CD4-positive, alpha-beta T cell treated with Interleukin-4 for 4 hours (primary cell): ENCODE data around the gene CFAP77.
A peak's percentile ranks its signal among the peaks of the same experiment; 100 is the strongest.
"Not testable (repeated sequence)": the region's sequence is repeated elsewhere in the genome, so short reads cannot be mapped to it uniquely, and the experiment has no call there.

ENCODE experiments used
- DNase-seq: peaks from one replicate; pipeline ENCODE4 v3.0.0-alpha.2; 2020

CFAP77 gene

DNA sequence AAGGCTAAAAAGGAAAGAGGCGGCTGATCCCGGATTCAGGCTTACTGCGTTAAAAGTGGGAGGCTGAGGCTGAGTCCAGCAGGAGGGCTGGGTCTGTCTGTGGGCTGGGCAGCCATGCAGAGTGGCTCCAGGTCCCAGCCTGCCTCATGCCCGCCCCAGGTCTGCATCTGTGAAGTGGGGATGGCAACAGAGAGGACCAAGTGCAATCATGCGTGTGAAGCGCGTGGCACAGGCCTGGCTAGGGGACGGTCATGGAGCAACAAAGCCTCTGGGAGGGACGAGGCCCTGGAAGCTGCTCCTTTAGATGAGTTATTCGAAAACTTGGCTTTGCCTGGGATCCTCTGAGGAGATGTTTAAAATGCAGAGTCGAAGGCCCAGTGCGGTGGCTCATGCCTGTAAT lies 142.0 kb downstream of the CFAP77 start:
- no peak for DNase-seq

DNA sequence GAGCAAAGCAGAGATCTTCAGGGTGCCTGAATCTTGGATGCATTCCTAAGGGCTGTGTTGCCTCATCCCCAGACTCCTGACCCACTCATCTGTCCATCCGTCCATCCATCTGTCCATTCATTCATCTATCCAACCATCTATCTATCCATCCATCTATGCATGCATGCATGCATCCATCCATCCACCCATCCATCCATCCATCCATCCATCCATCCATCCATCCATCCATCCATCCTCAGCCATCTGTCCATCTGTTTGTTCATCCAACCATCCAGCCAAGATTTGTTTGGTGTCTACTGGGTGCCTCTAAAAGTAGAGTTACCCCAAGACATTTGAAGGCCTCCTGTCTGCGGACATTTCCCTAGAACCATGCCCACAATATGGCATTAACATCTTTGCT lies 144.7 kb downstream of the CFAP77 start:
- no peak for DNase-seq

DNA sequence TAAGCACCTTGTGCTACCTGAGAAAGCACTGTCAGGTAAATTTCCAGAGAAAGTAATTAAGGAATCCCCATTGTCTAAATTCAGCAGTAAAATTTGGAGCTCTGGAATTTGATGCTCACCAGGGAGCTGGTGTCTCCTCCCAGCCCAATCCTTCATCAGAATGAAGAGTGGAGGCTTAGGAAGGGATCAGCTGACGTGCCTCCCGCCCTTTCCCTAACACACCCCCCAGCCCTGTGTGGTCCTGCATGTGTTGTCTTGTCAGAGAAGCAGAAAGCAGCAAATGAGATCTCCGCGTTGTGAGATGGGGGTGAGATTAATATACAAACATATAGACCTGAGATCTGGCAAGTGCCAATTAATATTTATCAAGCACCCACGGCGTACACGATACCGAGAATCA lies 145.5 kb downstream of the CFAP77 start:
- DNase-seq = no peak

DNA sequence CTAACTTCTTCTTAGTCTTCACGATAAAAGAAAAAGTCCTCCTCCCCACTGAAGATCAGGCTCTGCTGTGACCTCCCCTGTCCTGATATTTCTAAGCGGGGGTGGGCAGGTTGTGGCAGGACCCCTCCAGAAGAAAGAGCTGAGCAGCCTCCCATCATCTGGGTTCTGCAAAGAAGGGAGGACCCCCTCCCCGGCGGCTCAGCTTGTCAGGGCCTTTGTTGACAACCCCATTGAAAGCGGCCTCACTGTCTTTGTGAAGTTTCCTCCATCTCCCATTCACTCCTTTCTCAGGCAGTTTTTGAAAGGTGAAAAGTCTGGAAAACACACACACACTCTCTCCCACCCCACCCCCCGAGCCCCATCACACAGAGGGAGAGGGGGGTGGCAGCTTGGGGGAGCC lies 146.2 kb downstream of the CFAP77 start:
- no peak for DNase-seq

DNA sequence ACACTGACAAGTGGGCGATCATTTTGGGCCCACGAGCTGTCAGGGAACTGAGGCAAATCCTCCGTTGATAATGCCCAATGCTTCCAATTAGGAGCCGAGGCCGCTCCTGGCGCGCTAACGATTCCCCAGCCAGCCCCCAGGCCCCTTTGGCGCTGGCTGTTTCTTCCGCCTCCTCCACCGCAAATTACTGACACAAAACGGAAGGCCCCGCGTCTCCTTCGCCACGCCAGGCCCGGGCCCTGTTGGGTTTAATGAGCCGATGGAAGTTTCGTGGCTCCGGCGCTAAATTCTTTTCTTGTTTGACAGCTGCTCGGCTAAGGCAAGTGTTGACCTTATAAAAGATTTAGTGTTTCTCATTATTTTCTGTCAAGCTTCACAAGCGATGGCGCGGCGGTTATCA lies 146.7 kb downstream of the CFAP77 start:
- DNase-seq = no peak

DNA sequence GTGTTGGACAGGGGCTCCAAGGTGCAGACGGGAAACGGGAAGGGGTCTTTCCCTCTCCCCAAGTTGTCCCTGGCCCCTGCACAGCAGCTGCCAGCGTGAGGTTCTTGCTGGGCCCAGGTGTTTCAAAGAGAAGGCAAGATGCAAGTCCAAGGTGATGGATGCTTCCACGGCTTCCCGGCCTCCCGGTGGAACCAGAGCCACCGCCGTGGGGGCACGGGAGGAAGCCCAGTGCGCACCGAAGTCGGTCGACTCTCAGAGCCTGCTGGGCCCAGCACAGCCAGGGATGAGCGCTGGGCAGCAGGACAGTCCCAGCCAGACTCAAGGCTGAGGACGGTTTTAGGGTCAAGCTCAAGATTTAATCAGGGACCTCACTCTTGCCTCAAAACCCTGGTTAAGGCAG lies 147.1 kb downstream of the CFAP77 start:
- DNase-seq = no peak

DNA sequence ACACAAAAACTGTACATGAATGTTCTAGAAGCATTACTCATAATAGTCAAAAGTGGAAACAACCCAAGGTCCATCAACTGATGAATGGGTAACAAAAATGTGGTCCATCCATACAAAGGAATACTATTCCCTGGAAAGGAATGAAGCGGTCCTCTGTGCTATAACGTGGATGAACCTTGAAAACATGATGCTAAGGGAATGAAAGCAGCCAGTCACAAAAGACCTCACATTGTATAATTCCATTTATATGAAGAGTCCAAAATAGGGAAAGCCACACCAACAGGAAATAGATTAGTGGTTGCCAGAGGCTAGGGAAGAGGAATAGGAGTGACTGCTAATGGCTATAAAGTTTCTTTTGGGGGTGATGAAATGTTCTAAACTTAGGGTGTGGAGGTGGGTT lies 149.7 kb downstream of the CFAP77 start:
- no peak for DNase-seq

DNA sequence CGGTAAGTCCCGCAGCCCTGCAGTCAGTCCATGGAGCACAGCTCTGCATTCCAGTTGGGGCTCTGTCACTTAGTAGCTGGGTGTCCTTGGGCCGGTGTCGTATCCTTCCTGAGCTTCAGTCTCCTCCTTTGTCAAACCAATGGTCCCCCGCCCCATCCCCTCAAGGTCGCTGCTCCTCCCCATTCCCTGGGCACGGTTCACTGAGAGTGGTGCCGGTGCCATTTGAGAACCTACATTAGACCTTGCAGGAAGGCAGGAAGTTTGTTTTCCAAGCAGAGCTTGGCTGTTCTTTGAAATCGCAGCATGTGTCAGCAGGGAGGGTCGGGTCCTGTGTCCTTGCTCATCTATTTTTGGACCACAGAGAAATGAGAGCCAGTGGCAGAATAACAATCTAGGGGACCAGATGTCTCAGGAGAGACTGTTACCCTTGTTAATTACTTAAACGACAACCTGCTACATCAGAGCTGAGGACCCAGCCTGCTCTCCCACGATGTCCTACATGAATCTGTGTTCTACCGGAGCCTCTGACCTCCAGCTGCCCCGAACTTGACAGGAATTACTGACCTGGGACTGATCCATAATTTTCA lies 150.7 kb downstream of the CFAP77 start:
- DNase-seq = no peak

DNA sequence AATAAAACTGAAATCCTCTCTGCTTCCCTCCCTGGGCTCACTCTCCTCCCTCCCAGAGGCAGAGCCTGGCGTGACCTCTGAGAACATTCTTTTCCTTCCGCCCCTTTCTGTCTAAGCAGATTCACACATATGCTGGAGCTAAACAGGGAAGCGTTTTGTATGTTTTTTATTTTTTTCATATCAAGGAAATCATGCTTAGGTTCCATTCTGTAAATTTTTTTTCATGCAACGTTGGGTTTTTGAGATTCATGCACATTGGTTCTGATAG lies 152.2 kb downstream of the CFAP77 start:
- DNase-seq = no peak

DNA sequence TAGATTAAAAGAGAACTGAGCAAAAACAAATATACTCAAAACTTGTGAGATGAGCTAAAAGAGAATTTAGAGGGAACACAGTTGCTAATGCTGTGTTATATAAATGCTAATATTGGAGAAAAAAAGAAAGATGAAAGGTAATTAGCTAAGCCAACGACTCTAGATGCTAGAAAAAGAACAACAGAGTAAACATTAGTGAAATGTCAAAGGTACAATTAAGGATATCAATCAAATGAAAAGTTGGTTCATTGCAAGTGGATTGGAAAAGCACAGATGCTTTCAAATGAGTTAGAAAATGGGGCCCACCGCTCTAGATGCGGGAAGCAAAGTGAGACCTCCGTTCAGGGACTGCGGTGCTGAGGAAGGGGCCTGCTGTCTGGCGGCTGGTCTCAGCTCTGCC lies 154.5 kb downstream of the CFAP77 start:
- no peak for DNase-seq

DNA sequence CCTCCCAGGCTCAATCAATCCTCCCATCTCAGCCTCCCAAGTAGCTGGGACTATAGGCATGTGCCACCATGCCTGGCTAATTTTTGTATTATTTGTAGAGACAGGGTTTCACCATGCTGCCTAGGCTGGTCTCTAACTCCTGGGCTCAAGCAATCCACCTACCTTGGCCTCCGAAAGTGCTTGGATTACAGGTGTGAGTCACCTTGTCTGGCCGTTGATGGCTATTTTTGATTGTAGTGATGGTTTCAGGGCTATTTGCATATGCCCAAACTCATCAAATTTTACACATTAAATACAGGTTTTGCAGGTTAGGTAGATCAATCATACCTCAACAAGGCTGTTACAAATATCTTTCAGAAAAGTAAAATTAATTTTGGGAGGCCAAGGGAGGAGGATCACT lies 158.8 kb downstream of the CFAP77 start:
- not testable (repeated sequence) for DNase-seq

DNA sequence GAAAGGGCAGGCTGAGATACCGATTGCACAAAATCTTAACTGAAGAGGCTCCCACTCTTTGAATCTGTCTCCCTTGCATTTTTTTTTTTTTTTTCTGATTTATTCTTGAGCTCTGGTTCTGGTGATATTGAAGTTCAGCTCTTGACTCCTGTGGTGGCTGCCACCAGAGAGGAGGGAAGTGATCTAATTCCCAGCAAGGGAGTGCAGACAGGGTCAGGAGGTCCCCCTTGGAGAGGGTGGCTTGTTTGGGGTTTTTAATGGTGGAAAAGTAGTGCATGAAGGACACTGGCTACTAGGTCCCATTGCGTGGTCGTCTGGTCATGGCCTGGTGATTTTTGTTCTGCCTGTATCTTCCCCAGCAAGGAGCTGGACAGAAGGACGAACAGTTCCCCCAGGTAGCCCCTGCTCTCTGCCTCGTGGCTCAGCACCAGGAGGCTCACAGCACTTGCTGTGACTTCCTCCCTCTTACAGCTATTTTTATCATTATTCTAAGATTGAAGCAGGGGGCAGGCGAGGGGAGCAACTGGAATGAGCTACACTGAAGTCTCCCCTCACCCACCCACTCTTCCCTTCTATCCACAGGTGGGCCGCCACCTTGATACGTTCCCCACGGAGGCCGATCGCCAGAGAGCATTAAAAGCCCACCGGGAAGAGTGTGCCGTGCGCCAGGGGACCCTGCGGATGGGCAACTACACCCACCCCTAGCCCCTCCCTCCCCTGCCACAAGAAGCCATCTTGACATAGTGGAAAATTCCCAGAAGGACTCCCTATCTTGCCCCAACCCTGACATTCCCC lies 162.0 kb downstream of the CFAP77 start:
- no peak for DNase-seq

DNA sequence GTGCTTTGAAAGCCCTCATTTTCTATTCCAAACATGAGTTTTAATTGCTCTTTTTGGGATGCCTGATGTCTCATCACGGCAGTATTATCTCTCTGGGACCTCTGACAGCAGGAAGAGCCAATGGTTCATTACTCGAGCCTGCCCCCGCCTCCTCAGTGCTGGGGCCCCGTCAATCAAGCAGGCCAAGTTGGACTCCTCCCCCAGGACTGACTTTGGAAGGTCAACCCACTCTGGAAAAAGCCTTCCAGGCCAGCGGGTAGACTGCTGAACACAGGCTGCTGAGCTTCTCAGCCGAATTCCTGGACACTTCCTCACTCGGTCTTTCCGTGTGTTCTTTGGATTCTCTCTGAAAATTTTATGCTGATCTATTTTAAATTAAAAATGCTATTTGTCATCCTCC lies 162.9 kb downstream of the CFAP77 start:
- DNase-seq = no peak

DNA sequence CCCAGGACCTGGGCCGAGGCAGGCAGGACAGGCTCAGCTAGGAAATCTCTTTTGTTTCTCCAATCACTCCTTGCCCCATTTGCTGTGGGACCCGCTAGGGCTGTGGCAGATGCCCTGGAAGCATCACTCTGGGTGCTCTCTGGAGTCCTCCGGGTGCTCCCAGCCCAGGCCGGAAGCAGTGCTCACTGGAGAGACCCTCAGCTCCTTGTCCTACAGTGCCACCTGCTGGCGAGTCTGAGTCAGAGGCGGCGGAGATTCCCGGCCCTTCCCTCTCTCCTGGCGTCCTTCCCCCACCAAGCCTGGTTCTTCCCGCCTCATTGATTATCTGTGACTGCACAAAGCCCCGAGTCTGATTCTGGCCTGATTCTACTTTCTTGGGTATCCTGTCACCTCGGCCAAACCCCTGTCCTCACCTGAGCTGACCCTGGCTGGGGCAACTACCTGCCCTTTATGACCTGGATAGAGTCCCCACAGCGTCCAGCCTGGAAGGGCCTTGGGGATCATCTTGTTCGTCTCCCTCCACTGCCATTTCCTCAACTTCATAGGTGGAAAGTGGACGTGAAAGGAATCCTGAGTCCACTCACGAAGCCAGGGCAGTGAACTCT lies 165.1 kb downstream of the CFAP77 start:
- DNase-seq = peak; percentile 26

DNA sequence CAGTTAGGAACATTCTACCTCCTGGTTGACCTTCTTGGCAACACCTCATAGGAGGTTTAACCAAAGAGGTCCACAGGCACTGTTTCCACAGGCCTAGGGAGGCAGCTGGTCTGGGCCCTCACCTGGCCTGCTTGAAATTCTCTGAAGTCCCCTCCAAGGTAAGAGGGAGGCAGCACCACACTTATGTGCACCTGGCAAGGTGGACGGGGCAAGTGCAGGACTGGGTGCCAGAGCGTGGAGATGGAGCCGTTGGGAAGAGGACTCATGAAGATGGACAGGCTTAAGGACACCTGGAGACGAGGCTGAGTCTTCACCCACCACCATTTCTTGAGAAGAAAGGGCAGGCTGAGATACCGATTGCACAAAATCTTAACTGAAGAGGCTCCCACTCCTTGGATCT lies 165.8 kb downstream of the CFAP77 start:
- DNase-seq = no peak

DNA sequence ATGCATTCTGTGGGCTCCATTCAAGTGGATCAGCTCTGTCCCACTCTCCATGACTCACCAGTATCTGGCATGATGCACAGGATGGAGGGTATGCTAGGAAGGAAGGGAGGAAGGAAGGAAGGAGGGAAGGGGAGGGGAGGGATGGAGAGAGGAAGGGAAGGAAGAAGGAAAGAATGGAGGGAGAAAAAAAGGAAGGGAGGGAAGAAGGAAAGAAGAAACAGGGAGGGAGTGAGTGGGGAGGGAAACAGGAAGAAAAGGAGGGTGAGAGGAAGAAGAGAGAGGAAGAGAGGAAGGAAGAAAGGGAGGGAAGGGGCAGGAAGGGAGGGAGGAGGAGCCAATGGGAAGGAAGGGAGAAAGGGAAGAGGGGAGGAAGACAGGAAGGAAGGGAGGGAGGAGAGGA lies 167.1 kb downstream of the CFAP77 start:
- DNase-seq = no peak

DNA sequence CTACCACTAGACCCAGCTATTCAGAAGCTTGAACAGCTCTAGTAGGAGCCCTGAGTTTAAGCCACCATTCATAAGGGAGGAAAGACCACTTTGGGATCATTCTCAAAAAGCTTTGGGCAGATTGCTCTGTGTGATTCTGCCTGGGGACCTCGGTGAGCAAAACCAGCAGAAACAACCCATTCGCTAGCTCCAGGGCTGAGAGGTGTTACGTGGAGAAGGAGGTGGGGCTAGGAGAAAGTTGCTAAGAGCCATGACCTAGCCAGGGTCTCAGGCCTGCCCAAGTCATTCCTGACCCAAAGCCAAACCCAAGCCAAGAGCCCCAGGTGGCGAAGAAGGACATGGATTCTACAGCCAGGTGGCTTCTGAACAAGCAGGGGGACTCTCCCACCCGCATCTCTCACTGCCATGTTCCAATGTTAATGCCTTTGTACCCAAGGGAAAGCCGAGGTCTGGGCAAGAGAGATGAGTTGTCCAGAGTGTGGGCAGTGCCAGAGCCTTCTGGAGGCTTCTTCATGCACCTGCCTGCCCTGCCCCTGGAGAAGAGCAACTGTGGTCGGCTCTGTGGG lies 168.4 kb downstream of the CFAP77 start:
- no peak for DNase-seq

DNA sequence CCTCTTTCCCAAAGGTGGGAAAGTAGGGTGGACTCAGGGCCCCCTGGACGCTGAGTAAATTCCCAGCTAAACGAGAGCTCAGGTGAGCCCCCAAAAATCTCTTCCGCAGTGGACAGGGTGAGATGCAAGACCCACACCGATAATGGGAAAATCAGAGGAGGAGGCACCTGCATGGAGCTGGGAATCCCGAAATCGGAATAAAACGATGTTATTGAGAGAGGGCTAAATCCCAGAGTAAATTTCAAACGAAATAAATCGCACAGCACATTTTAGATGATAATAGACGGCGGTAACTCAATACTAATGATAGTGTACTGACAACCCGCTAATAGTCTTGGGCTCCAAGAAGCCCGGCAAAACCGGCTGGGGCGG lies 169.4 kb downstream of the CFAP77 start:
- DNase-seq = no peak

DNA sequence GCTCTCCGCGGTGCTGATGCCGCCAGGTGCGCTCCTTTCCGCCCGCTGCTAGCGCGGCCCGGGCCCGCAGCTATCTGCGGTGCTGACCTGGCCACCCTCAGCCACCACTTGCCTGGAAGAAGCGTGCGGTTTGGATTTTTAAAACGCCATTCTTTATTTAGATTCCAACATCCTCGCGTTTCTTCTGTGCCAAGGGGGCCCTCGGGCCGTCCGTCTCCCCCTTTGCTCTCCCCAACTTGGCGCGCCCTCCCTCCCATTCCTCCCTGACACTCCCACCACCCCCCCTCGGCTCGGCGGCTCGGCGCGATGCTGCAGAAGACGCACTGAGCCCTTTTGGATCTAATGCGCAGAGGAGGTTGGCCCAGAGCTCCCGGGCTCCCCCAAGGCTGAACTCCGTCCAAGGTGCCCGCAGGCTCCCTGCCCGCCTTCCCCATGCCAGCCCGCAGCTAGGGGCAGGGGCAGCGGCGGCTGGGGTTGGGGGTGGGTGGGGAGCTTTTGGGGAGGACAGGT lies 172.3 kb downstream of the CFAP77 start, which contains the start of gene BARHL1:
BARHL1 (plus strand) TSS at position 331 of the 510 bp plus-strand sequence. CDS start 192 bp downstream, outside the sequence.
- no peak for DNase-seq

DNA sequence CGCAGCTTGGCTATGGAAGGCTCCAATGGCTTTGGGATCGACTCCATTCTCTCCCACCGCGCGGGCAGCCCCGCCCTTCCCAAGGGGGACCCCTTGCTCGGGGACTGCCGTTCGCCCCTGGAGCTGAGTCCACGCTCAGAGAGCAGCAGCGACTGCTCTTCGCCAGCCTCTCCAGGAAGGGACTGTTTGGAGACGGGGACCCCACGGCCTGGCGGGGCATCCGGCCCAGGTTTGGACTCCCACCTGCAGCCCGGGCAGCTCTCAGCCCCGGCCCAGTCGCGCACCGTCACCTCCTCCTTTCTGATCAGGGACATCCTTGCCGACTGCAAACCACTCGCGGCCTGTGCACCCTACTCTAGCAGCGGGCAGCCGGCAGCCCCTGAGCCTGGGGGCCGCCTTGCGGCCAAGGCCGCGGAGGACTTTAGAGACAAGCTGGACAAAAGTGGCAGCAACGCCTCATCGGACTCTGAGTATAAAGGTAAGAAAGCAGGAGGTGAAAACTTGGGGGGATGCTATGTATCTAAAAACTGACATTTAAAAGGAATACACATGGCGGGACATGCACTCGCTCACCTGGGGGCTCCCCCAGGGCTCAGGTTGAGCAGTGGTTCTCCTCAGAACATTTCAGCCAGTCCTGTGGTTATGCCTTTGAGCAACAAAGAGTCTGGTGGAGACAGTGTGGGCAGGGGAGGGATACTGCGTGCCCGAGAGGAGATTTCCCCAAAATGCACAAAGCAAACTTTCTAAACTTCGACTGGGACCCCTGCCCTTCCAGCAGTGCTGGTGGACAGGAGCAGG lies 173.0 kb downstream of the CFAP77 start:
- DNase-seq = no peak

DNA sequence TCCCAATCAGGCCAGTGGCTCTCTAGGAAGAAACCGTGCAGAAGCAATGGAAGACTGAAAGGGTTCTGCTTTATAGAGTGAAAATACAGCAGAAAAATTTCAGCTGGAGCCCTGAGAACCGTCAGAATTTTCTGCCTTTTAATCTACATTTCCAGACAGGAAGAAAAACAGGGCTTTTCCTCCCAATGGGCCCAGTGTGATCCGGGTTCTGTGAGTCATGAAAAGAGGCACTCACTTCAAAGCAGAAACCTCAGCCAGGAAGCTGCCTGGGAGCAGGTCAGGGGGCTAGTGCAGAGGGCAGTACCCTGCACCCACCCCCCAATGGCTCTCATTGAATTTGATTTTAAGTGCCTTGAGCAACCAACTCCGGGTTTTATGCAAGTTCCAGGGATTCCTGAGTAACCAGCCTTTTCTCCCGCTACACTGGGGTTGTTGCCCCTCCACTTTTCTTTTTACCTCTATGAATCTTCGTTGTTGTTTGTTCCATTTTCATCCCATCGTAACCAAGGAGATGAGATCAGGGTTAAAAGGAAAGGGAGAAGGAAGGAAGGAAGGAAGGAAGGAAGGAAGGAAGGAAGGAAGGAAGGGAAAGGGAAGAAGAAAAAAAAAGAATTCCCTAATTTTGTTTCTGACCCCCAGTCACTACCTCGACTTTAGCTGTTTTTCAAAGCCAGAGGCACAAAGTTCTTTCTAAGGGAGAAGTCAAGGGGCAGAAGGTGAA lies 173.7 kb downstream of the CFAP77 start:
- DNase-seq = no peak
